Mononuclear cell (primary cell): ENCODE measurements around the gene ADGRD1. TPM values are rescaled to one million over a fixed set of nuclear protein-coding genes. Genes with fewer than 3 reads are reported as not detected.

Experiments
- H3K27me3 ChIP-seq: 2 replicates; pipeline ENCODE4 v1.6.0; 2011; ENCODE audit warnings: low read length, control low read depth; ENCODE audit not compliant: insufficient read depth
- H3K4me1 ChIP-seq: 2 replicates; pipeline ENCODE4 v1.5.1; 2011; ENCODE audit warnings: mild to moderate bottlenecking, low read length, control low read depth; ENCODE audit not compliant: insufficient read depth
- H3K4me3 ChIP-seq: 2 replicates; pipeline ENCODE4 v1.5.1; 2011; ENCODE audit warnings: mild to moderate bottlenecking, low read length, moderate library complexity
- H3K9me3 ChIP-seq: 2 replicates; pipeline ENCODE4 v1.5.1; 2011; ENCODE audit warnings: low read depth, mild to moderate bottlenecking, control low read depth, low read length
- total RNA-seq: library from RNA; depleted of rRNA; stranded (reverse); fragments of >200 nt; gene quantifications from one replicate; pipeline ENCODE4 v1.2.3, GENCODE V29; 2012

Gene ADGRD1
- total RNA-seq, 1 donor: 2.3 TPM

GRCh38 chr12:131131077-131131807 lies 177.5 kb downstream of the ADGRD1 start:
- Histone ChIP-seq H3K4me1 (no peaks in the 10 kb centered on the region), H3K27me3 (no peaks in the 10 kb centered on the region), H3K9me3 (no peaks in the 10 kb centered on the region), H3K4me3 (no peak overlapping the region)

GRCh38 chr12:131131808-131132117 lies 178.1 kb downstream of the ADGRD1 start:
- no peaks in the 10 kb centered on the region for H3K4me1 ChIP-seq
- no peaks in the 10 kb centered on the region for H3K9me3 ChIP-seq
- H3K4me3 ChIP-seq: no peak overlapping the region
- H3K27me3 ChIP-seq: no peaks in the 10 kb centered on the region

- H3K4me1 ChIP-seq: no peaks in the 10 kb centered on the region
- no peaks in the 10 kb centered on the region for H3K27me3 ChIP-seq
- H3K4me3 ChIP-seq: no peak overlapping the region
- H3K9me3 ChIP-seq: no peaks in the 10 kb centered on the region
Measured at GRCh38 chr12:131132118-131132892, 178.6 kb downstream of the ADGRD1 start.

GRCh38 chr12:131133015-131133905 lies 179.6 kb downstream of the ADGRD1 start:
- Histone ChIP-seq H3K27me3 (no peaks in the 10 kb centered on the region), H3K9me3 (no peaks in the 10 kb centered on the region), H3K4me3 (no peak overlapping the region), H3K4me1 (no peaks in the 10 kb centered on the region)

GRCh38 chr12:131133994-131134393 lies 180.3 kb downstream of the ADGRD1 start:
- Histone ChIP-seq H3K9me3 (no peaks in the 10 kb centered on the region), H3K4me3 (no peak overlapping the region), H3K27me3 (no peaks in the 10 kb centered on the region), H3K4me1 (no peaks in the 10 kb centered on the region)

- no peak overlapping the region for H3K4me3 ChIP-seq
- H3K9me3 ChIP-seq: no peaks in the 10 kb centered on the region
- H3K4me1 ChIP-seq: no peaks in the 10 kb centered on the region
- no peaks in the 10 kb centered on the region for H3K27me3 ChIP-seq
Measured at GRCh38 chr12:131134523-131135310, 181.0 kb downstream of the ADGRD1 start.

- no peaks in the 10 kb centered on the region for H3K9me3 ChIP-seq
Measured at GRCh38 chr12:131135311-131135785, 181.6 kb downstream of the ADGRD1 start.

GRCh38 chr12:131135786-131136538 lies 182.3 kb downstream of the ADGRD1 start:
- Histone ChIP-seq H3K4me3 (no peak overlapping the region), H3K27me3 (no peaks in the 10 kb centered on the region), H3K4me1 (no peaks in the 10 kb centered on the region), H3K9me3 (no peaks in the 10 kb centered on the region)

More at GRCh38 chr12:131135311-131135785, 181.6 kb downstream of the ADGRD1 start:
- H3K27me3 ChIP-seq: no peaks in the 10 kb centered on the region
- H3K4me3 ChIP-seq: no peak overlapping the region
- H3K4me1 ChIP-seq: no peaks in the 10 kb centered on the region

GRCh38 chr12:131136539-131136872 lies 182.8 kb downstream of the ADGRD1 start:
- Histone ChIP-seq H3K4me3 (no peak overlapping the region), H3K4me1 (no peaks in the 10 kb centered on the region), H3K9me3 (no peaks in the 10 kb centered on the region), H3K27me3 (no peaks in the 10 kb centered on the region)

- H3K4me1 ChIP-seq: no peaks in the 10 kb centered on the region
- H3K27me3 ChIP-seq: no peaks in the 10 kb centered on the region
- H3K4me3 ChIP-seq: no peak overlapping the region
- H3K9me3 ChIP-seq: no peaks in the 10 kb centered on the region
Measured at GRCh38 chr12:131137009-131137835, 183.5 kb downstream of the ADGRD1 start.

- no peak overlapping the region for H3K4me3 ChIP-seq
- no peaks in the 10 kb centered on the region for H3K27me3 ChIP-seq
- H3K4me1 ChIP-seq: no peaks in the 10 kb centered on the region
- no peaks in the 10 kb centered on the region for H3K9me3 ChIP-seq
Measured at GRCh38 chr12:131137836-131138637, 184.3 kb downstream of the ADGRD1 start.

GRCh38 chr12:131138638-131139362 lies 185.1 kb downstream of the ADGRD1 start:
- H3K4me1 ChIP-seq: no peaks in the 10 kb centered on the region
- no peaks in the 10 kb centered on the region for H3K27me3 ChIP-seq
- H3K9me3 ChIP-seq: no peaks in the 10 kb centered on the region
- no peak overlapping the region for H3K4me3 ChIP-seq
